Peyer's patch (tissue), 4 donors: ENCODE measurements around the gene NEDD4L. TPM values are rescaled to one million over a fixed set of nuclear protein-coding genes. Genes with fewer than 3 reads are reported as not detected.
A peak's percentile ranks its signal among the peaks of the same experiment; 100 is the strongest.

Source experiments
- DNase-seq, 3 donors: peaks; one replicate each; pipeline ENCODE4 v3.0.0-alpha.2; 2017 to 2019
- H3K27ac ChIP-seq, 4 donors: fragments of 200-600 bp; sonication (generic); one replicate each; pipeline ENCODE4 v1.5.1; 2016 to 2019
- H3K27me3 ChIP-seq, 2 donors: fragments of 200-600 bp; sonication (generic); one replicate each; pipeline ENCODE4 v1.5.1; 2019
- H3K36me3 ChIP-seq, 3 donors: fragments of 200-600 bp; sonication (generic); one replicate each; pipeline ENCODE4 v1.5.1; 2016 to 2019
- H3K4me1 ChIP-seq, 4 donors: fragments of 200-600 bp; sonication (generic); one replicate each; pipeline ENCODE4 v1.5.1; 2016 to 2019
- H3K4me3 ChIP-seq, 4 donors: fragments of 200-600 bp; sonication (generic); 1 replicate in 3 of 4; 2 replicates in 1 of 4; pipeline ENCODE4 v1.5.1; 2016 to 2019; ENCODE audit warnings: mild to moderate bottlenecking in 1 of 4
- H3K9me3 ChIP-seq, 4 donors: fragments of 200-600 bp; sonication (generic); one replicate each; pipeline ENCODE4 v1.5.1; 2016 to 2019; ENCODE audit warnings: mild to moderate bottlenecking in 1 of 4
- POLR2A ChIP-seq, 2 donors: fragments of 450-650 bp; IDR thresholded peaks; one replicate each; pipeline ENCODE4 v1.5.1; 2017; ENCODE audit warnings: antibody characterized with exemption in 2 of 2, mild to moderate bottlenecking in 2 of 2, moderate library complexity in 2 of 2
- total RNA-seq, 4 donors: library from RNA; depleted of rRNA; stranded (reverse); fragments of >200 nt; gene quantifications; one replicate each; pipeline ENCODE4 v1.1.0, GENCODE V29; 2016
- TF ChIP-seq, protein P1 (sequence below), 6 experiments: fragments of 450-650 bp in 4 of 6; fragments of 200-600 bp in 2 of 6; sonication (generic) in 1 of 6; IDR thresholded peaks; one replicate each; pipeline ENCODE4 v1.5.1; 2017 to 2019; ENCODE audit warnings: antibody characterized with exemption in 6 of 6, mild to moderate bottlenecking in 3 of 6, moderate library complexity in 1 of 6

Gene NEDD4L
- total RNA-seq, 4 donors from 2014 or later = 213 to 312 (median 277) TPM

DNA sequence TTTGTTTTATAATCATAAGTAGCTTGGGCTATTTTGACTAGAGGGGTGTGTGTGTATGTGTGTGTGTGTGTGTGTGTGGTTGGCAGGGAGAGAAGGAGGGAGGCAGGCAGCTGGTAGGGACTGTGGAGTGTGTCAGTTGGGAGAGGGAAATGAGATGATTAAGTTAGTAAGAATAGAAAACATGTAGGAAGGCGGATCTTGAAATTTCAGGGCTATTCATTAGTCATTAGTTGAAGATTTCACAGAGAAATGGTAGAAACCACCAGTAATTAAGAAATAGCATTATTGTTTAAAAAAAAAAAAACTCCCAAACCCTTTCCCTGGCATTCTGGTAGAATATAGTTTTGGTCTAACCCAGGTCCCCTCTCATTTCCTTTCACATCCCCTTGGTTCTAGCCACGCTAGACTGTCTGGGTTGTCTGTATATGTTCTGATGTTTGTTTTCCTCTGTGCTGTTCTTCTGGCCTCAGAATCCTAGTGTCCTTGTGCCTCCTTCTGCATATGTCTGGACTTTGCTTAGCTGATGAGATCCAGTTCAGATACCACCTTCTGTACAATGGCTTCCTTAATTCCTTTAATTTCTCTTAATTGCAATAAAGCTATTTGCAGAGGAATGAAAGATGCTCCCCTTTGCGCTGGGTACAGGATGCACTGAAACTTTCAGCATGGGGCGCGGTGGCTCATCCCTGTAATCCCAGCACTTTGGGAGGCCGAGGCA lies 161.6 kb downstream of the NEDD4L start:
- no peaks in the 10 kb centered on the region for H3K27me3 ChIP-seq
- no peak overlapping the region for H3K4me3 ChIP-seq
- DNase-seq = no peak
- H3K27ac ChIP-seq = no peak overlapping the region
- no peaks in the 10 kb centered on the region for H3K9me3 ChIP-seq
- H3K36me3 ChIP-seq = no peaks in the 10 kb centered on the region
- TF ChIP-seq, protein P1, sequence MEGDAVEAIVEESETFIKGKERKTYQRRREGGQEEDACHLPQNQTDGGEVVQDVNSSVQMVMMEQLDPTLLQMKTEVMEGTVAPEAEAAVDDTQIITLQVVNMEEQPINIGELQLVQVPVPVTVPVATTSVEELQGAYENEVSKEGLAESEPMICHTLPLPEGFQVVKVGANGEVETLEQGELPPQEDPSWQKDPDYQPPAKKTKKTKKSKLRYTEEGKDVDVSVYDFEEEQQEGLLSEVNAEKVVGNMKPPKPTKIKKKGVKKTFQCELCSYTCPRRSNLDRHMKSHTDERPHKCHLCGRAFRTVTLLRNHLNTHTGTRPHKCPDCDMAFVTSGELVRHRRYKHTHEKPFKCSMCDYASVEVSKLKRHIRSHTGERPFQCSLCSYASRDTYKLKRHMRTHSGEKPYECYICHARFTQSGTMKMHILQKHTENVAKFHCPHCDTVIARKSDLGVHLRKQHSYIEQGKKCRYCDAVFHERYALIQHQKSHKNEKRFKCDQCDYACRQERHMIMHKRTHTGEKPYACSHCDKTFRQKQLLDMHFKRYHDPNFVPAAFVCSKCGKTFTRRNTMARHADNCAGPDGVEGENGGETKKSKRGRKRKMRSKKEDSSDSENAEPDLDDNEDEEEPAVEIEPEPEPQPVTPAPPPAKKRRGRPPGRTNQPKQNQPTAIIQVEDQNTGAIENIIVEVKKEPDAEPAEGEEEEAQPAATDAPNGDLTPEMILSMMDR (IDR thresholded peaks at IDR 0.05) = no peak
- no peak for TF ChIP-seq POLR2A (IDR thresholded peaks at IDR 0.05)
- peaks cover 0 to 25% (median 0%) of the 10 kb centered on the region in 4 donors for H3K4me1 ChIP-seq

DNA sequence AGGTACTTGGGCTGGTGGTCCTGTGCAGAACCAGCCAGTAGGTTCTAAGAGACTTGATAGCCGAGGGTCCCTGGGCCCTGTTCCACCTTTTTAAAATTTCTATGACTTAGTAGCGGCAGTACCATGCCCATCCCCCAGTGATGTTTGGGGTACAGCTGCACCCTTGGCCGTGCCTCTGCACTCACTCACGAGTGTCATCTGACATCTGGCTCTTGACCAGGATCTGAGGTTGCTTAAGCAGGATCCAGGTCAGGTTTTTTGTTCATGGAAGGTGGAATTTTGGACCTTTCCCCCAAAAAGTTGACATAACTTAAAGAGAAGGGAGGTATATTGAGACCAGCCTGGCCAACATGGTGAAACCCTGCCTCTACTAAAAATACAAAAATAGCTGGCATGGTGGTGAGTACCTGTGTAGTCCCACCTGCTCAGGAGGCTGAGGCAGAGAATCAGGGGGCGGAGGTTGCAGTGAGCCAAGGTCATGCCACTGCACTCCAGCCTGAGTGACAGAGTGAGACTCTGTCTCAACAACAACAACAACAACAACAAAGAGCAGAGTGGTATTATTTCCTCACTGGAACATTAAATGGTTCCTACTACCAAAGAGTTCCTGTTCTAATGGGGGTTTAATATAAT lies 163.6 kb downstream of the NEDD4L start:
- TF ChIP-seq POLR2A (IDR thresholded peaks at IDR 0.05) = no peak
- TF ChIP-seq, protein P1 (IDR thresholded peaks at IDR 0.05) = no peak
- no peaks in the 10 kb centered on the region for H3K36me3 ChIP-seq
- H3K4me3 ChIP-seq = no peak overlapping the region
- H3K9me3 ChIP-seq = no peaks in the 10 kb centered on the region
- no peaks in the 10 kb centered on the region for H3K27me3 ChIP-seq
- peaks cover 0 to 16% (median 0%) of the 10 kb centered on the region in 4 donors for H3K4me1 ChIP-seq
- no peak for DNase-seq
- no peak overlapping the region for H3K27ac ChIP-seq

DNA sequence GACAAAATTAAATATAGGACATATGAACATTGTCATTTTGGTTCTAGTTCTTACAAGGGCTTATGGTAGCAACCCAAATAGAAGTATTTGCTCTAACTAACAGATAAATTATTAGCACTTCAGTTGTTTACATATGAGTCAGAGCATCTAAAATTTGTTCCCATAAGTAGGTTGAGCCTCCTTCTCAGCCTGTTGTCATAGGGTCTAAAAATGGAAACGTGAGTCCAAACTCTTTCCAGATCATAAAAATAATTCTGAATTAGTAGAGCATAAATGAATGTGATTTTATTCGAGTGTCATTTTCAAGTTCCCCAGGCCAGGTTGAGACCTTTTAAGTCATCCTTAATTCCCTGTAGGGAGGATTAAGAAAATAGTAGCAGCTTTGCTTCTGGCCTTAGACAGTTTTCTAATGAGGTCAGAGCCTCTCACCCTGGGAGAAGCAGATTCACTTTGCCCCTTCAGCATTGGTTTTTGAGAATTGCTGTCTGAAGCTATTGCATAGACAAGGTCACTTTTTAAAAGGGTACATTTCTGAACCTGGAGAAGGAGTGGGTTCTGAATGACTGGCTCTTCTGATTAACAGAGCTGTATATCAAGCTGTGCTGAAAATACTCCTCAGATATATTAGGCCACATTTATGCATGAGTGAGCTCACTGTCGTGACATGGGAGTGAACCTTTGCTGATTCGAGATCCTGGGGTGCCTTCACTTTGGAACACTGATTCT lies 164.3 kb downstream of the NEDD4L start:
- H3K4me1 ChIP-seq = peaks cover 0 to 13% (median 0%) of the 10 kb centered on the region in 4 donors
- H3K36me3 ChIP-seq = no peaks in the 10 kb centered on the region
- DNase-seq = no peak
- H3K27ac ChIP-seq = peak overlapping the region in 2 of 4 donors; percentile 12 to 18
- H3K27me3 ChIP-seq = no peaks in the 10 kb centered on the region
- TF ChIP-seq, protein P1 (IDR thresholded peaks at IDR 0.05) = no peak
- no peak for TF ChIP-seq POLR2A (IDR thresholded peaks at IDR 0.05)
- no peaks in the 10 kb centered on the region for H3K9me3 ChIP-seq
- no peak overlapping the region for H3K4me3 ChIP-seq

DNA sequence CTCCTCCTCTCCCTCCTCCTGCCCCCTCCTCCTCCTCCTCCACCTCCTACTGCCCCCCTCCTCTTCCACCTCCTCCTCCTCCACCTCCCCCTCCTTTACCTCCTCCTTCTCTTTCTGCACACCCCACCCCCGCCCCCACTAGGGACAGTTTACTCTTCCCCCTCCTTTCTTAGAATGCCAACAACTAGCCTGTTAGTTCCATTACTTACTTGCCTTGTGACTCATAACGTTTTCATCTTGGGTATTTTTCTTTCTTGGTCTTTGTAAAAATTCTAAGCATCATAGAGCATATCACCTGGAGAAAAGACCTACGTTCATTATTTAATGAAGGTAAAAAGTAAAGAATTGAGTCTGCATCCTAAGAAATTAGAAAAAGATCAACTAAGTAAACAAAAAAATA lies 165.3 kb downstream of the NEDD4L start:
- H3K36me3 ChIP-seq = no peaks in the 10 kb centered on the region
- H3K27me3 ChIP-seq = no peaks in the 10 kb centered on the region
- no peak overlapping the region for H3K27ac ChIP-seq
- TF ChIP-seq, protein P1 (IDR thresholded peaks at IDR 0.05) = no peak
- TF ChIP-seq POLR2A (IDR thresholded peaks at IDR 0.05) = no peak
- H3K4me3 ChIP-seq = no peak overlapping the region
- DNase-seq = no peak
- H3K9me3 ChIP-seq = no peaks in the 10 kb centered on the region
- H3K4me1 ChIP-seq = peaks cover 0 to 13% (median 0%) of the 10 kb centered on the region in 4 donors

DNA sequence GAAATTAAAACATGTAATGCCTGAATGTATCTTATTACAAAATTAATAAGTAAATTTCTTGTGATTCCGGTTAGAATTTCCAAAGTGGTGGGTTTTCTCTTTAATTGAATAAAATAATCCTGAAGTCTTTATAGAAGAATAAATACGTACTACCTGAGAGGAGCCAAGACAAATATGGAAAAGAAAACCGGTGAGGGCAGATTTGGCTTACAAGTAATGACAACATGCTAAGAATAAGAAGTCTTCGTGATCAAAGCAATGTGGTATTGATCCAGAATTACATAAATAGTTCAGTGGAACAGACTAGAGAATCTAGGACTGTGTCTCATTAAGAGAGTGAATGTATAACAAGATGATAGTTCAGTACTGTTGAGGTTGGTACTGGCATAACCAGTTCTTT lies 167.5 kb downstream of the NEDD4L start:
- Histone ChIP-seq H3K27me3 (no peaks in the 10 kb centered on the region), H3K36me3 (no peaks in the 10 kb centered on the region), H3K4me1 (peaks cover 0 to 25% (median 0%) of the 10 kb centered on the region in 4 donors), H3K9me3 (no peaks in the 10 kb centered on the region), H3K27ac (peak overlapping the region in 2 of 4 donors; percentile 66 to 71), H3K4me3 (peak overlapping the region in 1 of 4 donors; percentile 11)
- DNase-seq = no peak
- TF ChIP-seq, protein P1 (IDR thresholded peaks at IDR 0.05) = no peak
- TF ChIP-seq POLR2A (IDR thresholded peaks at IDR 0.05) = no peak
